BLaER1 treated with 17β-estradiol and CSF1 and Interleukin-3, amounts not matched to agents 10 nM and 100 nM (cell line): ENCODE data around the gene CCR3.
A peak's percentile ranks its signal among the peaks of the same experiment; 100 is the strongest.

Experiments
- H3K27ac ChIP-seq, 11 experiments: shearing (Covaris generic); formaldehyde crosslinking; 2 replicates each; pipeline ENCODE4 v1.8.1; 2022
- H3K27me3 ChIP-seq, 11 experiments: shearing (Covaris generic); formaldehyde crosslinking; 2 replicates each; pipeline ENCODE4 v1.8.1; 2022
- H3K36me3 ChIP-seq, 11 experiments: shearing (Covaris generic); formaldehyde crosslinking; 2 replicates each; pipeline ENCODE4 v1.8.1; 2022
- H3K4me1 ChIP-seq, 10 experiments: shearing (Covaris generic); formaldehyde crosslinking; 2 replicates each; pipeline ENCODE4 v1.8.1; 2022
- H3K4me2 ChIP-seq, 11 experiments: shearing (Covaris generic); formaldehyde crosslinking; 2 replicates each; pipeline ENCODE4 v1.8.1; 2022
- H3K4me3 ChIP-seq, 10 experiments: shearing (Covaris generic); formaldehyde crosslinking; 2 replicates each; pipeline ENCODE4 v1.8.1; 2022
- H3K9ac ChIP-seq, 11 experiments: shearing (Covaris generic); formaldehyde crosslinking; 2 replicates each; pipeline ENCODE4 v1.8.1; 2022
- H3K9me3 ChIP-seq, 11 experiments: shearing (Covaris generic); formaldehyde crosslinking; replicated peaks in 1 of 11; 2 replicates each; pipeline ENCODE4 v1.8.1; 2022
- H4K20me1 ChIP-seq, 11 experiments: shearing (Covaris generic); formaldehyde crosslinking; 2 replicates each; pipeline ENCODE4 v1.8.1; 2022
- Cebpa-rat ChIP-seq, 11 experiments: shearing (Covaris generic); IDR thresholded peaks; 2 replicates each; pipeline ENCODE4 v1.8.1; 2022

Gene CCR3

DNA sequence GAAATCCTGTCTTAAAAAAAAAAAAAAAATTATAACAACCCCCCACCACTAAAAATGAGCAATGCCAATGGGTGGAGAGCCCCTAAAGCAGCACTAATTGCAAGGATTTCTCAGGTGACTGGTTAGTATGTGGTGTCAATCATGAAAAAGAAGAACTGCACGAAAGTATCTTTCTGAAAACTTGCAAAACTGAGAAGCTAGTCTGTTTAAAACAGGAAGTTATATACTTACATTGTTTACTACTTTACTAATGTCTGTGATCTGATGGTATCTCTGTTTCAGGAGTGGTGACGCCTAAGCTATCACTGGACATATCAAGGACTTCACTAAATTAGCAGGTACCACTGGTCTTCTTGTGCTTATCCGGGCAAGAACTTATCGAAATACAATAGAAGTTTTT lies at the start of gene CCR3:
CCR3 (plus strand) TSS at position 341 of the 400 bp plus-strand sequence. CDS start 22,699 bp downstream, outside the sequence.
- H4K20me1 ChIP-seq, result no peaks in the 10 kb centered on the region
- TF ChIP-seq Cebpa-rat (IDR thresholded peaks at IDR 0.05), result no peak
- H3K36me3 ChIP-seq, result no peaks in the 10 kb centered on the region
- peak within 1 kb of the TSS in 5 of 11 experiments; percentile 31 to 85 (median 56); a peak in 10 of 22 replicates for H3K4me2 ChIP-seq
- peak within 1 kb of the TSS in 4 of 11 experiments; percentile 11 to 60 (median 53); a peak in 6 of 22 replicates for H3K27ac ChIP-seq
- peaks cover 0 to 49% (median 8%) of the 10 kb centered on the region in 10 experiments; a peak in 10 of 20 replicates for H3K4me1 ChIP-seq
- H3K9me3 ChIP-seq, result peaks cover 0 to 6% (median 0%) of the 10 kb centered on the region in 11 experiments; a peak in 1 of 22 replicates
- 0 out of 22 replicates have a peak within 1 kb of the TSS, but pooled peaks of 1 of the 11 experiments have one; percentile 5 for H3K9ac ChIP-seq
- H3K27me3 ChIP-seq, result no peaks in the 10 kb centered on the region
- no peak within 1 kb of the TSS for H3K4me3 ChIP-seq

DNA sequence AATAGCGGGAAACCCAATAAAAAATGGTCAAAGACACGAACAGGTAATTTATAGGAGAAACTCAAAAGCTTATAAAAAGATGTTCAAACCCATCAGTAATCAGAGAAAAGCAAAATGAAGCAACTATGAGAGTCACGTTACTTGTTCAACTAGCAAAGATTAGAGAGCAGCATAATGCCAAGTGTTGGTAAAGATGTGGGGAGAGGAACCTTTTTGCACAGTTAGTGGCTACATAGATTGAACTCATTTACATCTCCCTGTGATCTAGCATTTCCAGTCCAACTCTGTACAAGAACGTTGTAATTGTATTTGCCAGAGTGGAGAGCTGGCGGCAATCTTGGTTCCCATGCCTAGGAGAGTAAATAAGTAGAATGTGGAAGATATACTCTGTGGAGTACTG lies 49.3 kb upstream of the CCR3 start:
- Histone ChIP-seq H4K20me1 (no peaks in the 10 kb centered on the region), H3K4me3 (no peak overlapping the region; a peak in 1 of 20 replicates), H3K4me2 (peak overlapping the region in 2 of 11 experiments; percentile 48 to 49; a peak in 5 of 22 replicates), H3K27me3 (no peaks in the 10 kb centered on the region), H3K4me1 (peaks cover 13 to 62% (median 39%) of the 10 kb centered on the region in 10 experiments), H3K36me3 (peaks cover 0 to 30% (median 3%) of the 10 kb centered on the region in 11 experiments; a peak in 8 of 22 replicates), H3K27ac (peak overlapping the region in 10 of 11 experiments; percentile 0 to 89 (median 80); a peak in 16 of 22 replicates), H3K9me3 (peaks cover 26 to 64% (median 43%) of the 10 kb centered on the region in 11 experiments), H3K9ac (peak overlapping the region in 1 of 11 experiments; percentile 21; a peak in 2 of 22 replicates)
- no peak for TF ChIP-seq Cebpa-rat (IDR thresholded peaks at IDR 0.05)

DNA sequence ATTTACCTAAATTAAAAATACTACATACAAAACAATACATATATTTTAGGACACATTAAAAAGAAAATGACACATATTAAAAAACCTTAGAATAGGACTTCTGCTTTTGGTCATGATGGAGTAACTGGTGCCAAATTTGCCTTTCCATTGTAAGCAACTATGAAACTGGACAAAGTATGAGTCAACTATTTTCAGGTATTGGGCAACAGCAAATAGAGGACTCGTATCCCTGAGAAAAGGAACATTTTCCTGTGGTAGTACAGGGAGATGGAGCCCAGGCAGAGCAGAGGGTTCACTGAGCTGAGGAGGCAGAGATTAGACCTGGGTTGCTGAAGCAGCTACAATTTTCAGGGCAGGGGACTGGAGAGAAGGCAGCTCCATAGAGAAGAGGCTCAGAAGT lies 48.8 kb upstream of the CCR3 start:
- H3K4me2 ChIP-seq, result peak overlapping the region in 3 of 11 experiments; percentile 26 to 77 (median 48); a peak in 4 of 22 replicates
- peaks cover 8 to 57% (median 34%) of the 10 kb centered on the region in 10 experiments for H3K4me1 ChIP-seq
- H3K27me3 ChIP-seq, result no peaks in the 10 kb centered on the region
- H4K20me1 ChIP-seq, result no peaks in the 10 kb centered on the region
- peaks cover 0 to 35% (median 3%) of the 10 kb centered on the region in 11 experiments; a peak in 8 of 22 replicates for H3K36me3 ChIP-seq
- H3K4me3 ChIP-seq, result peak overlapping the region in 4 of 10 experiments; percentile 6 to 39 (median 16); a peak in 2 of 20 replicates
- H3K9me3 ChIP-seq, result peaks cover 26 to 68% (median 44%) of the 10 kb centered on the region in 11 experiments
- peak overlapping the region in 1 of 11 experiments; percentile 22; a peak in 2 of 22 replicates for H3K9ac ChIP-seq
- H3K27ac ChIP-seq, result peak overlapping the region in 10 of 11 experiments; percentile 25 to 89 (median 80); a peak in 18 of 22 replicates
- TF ChIP-seq Cebpa-rat (IDR thresholded peaks at IDR 0.05), result peak in 5 of 11 experiments; percentile 21 to 74 (median 51); a peak in 6 of 22 replicates

DNA sequence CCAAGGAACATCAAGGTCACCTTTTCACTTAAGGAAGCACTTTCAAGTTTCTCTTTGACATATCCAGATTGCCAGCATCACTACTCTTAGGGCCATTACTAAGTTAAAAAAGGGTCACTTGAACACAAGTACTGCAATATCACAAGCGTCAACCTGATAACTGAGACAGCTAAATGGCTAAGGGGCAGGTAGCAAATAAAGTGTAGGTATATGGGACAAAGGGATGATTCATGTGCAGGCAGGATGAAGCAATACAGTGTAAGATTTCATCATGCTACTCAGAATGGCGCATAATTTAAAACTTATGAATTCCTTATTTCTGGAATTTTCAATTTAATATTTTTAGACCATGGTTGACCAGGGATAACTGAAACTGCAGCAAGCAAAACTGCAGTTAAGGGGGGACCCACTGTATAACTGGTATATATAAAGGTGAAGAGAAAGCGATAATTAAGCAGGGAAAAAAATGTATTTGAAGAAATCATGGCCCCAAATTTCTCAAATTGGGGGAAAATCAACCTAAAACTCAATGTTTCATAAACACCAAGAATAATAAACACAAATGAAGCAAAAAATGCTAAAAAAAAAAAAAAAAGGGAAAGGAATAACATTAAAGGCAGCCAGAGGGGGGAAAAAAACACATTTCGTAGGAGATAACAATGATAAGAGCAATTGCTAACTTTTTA lies 47.2 kb upstream of the CCR3 start:
- H3K9ac ChIP-seq, result no peak overlapping the region
- H3K27ac ChIP-seq, result peak overlapping the region in 1 of 11 experiments; percentile 86; a peak in 2 of 22 replicates
- no peaks in the 10 kb centered on the region for H3K27me3 ChIP-seq
- H3K9me3 ChIP-seq, result peaks cover 26 to 78% (median 44%) of the 10 kb centered on the region in 11 experiments
- peaks cover 0 to 45% (median 20%) of the 10 kb centered on the region in 10 experiments; a peak in 18 of 20 replicates for H3K4me1 ChIP-seq
- peak in 1 of 11 experiments; percentile 17; a peak in 1 of 22 replicates for TF ChIP-seq Cebpa-rat (IDR thresholded peaks at IDR 0.05)
- H4K20me1 ChIP-seq, result peaks cover 0 to 5% (median 0%) of the 10 kb centered on the region in 11 experiments; a peak in 2 of 22 replicates
- peaks cover 0 to 49% (median 3%) of the 10 kb centered on the region in 11 experiments; a peak in 8 of 22 replicates for H3K36me3 ChIP-seq
- no peak overlapping the region for H3K4me2 ChIP-seq
- H3K4me3 ChIP-seq, result peak overlapping the region in 1 of 10 experiments; percentile 7; a peak in 1 of 20 replicates

DNA sequence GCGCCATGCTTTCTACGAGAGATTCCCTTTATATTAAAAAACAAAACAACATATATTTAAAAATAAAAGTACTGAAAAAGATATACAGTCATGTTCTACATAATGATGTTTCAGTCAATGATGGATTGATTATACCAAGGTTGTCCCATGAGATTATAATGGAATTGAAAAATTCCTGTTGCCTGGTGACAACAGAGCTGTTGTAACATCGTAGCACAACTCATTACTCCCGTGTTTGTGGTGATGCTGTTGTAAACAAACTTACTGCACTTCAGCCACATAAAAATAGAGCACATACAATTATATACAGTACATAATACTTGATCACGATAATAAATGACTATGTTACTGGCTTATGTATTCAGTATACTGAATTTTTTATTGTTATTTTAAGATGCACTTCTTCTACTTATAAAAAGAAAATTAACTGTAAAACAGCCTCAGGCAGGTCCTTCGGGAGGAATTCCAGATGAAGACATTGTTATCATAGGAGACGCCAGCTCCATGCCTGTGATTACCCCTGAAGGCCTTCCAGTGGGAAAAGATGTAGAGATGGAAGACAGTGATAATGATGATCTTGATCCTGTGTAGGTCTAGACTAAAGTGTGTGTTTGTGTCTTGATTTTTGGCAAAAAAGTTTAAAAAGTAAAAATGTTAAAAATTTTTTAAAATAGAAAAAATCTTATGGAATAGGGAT lies 45.9 kb upstream of the CCR3 start:
- H3K27ac ChIP-seq, result 0 out of 22 replicates have a peak overlapping the region, but pooled peaks of 1 of the 11 experiments have one; percentile 5
- H3K9me3 ChIP-seq, result peaks cover 26 to 75% (median 44%) of the 10 kb centered on the region in 11 experiments
- peaks cover 0 to 45% (median 11%) of the 10 kb centered on the region in 10 experiments; a peak in 18 of 20 replicates for H3K4me1 ChIP-seq
- H3K9ac ChIP-seq, result no peak overlapping the region
- H3K36me3 ChIP-seq, result peaks cover 0 to 63% (median 4%) of the 10 kb centered on the region in 11 experiments; a peak in 11 of 22 replicates
- no peak overlapping the region for H3K4me2 ChIP-seq
- peaks cover 0 to 18% (median 0%) of the 10 kb centered on the region in 11 experiments; a peak in 3 of 22 replicates for H4K20me1 ChIP-seq
- no peak overlapping the region for H3K4me3 ChIP-seq
- no peak for TF ChIP-seq Cebpa-rat (IDR thresholded peaks at IDR 0.05)
- no peaks in the 10 kb centered on the region for H3K27me3 ChIP-seq

DNA sequence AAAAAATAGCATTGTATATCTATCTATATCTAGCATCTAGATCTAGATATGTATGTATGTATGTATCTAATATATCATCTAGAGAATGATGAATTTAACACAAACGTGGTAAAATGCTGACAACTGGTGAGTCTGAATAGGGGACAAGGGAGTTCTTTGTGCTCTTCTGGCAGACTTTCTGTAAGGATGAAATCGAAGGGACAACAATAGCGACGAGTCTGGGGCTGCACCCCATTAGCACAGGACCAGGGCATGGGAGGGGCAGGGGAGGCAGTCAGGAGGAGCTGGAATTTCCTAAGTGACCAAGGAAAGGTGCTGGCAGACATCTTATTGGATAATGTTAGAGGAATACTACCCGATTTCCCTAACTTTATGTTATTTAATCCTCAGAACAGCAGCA lies 42.0 kb upstream of the CCR3 start:
- H4K20me1 ChIP-seq, result peaks cover 0 to 53% (median 0%) of the 10 kb centered on the region in 11 experiments; a peak in 4 of 22 replicates
- peaks cover 1 to 81% (median 15%) of the 10 kb centered on the region in 11 experiments; a peak in 19 of 22 replicates for H3K9me3 ChIP-seq
- peaks cover 0 to 87% (median 15%) of the 10 kb centered on the region in 11 experiments; a peak in 13 of 22 replicates for H3K36me3 ChIP-seq
- peak overlapping the region in 3 of 11 experiments; percentile 9 to 40 (median 23); a peak in 5 of 22 replicates for H3K27ac ChIP-seq
- TF ChIP-seq Cebpa-rat (IDR thresholded peaks at IDR 0.05), result no peak
- H3K4me2 ChIP-seq, result peak overlapping the region in 2 of 11 experiments; percentile 3 to 99; a peak in 2 of 22 replicates
- peaks cover 0 to 56% (median 3%) of the 10 kb centered on the region in 10 experiments; a peak in 10 of 20 replicates for H3K4me1 ChIP-seq
- H3K9ac ChIP-seq, result peak overlapping the region in 1 of 11 experiments; percentile 18; a peak in 2 of 22 replicates
- no peak overlapping the region for H3K4me3 ChIP-seq
- H3K27me3 ChIP-seq, result no peaks in the 10 kb centered on the region

DNA sequence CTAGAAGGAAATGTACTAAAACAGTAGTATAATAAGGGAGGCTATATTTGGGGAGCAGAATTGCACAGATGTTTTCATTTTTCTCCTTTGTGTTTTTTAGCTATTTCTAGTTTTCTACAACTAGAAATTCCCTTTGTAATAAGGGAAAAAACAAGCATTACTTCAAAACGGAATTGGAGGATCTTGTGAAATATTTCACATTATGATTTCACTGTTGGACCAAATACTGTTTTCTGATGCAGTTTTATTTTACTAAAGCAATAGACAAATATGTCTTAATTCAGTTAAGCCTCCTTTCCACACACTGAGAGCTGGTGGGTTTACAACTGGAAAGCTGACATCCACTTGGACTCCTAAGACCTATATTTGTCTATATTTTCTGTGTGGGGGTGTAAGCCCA lies 41.5 kb upstream of the CCR3 start:
- no peak for TF ChIP-seq Cebpa-rat (IDR thresholded peaks at IDR 0.05)
- Histone ChIP-seq H3K4me3 (peak overlapping the region in 1 of 10 experiments; percentile 11; a peak in 1 of 20 replicates), H3K9me3 (peaks cover 0 to 76% (median 9%) of the 10 kb centered on the region in 11 experiments; a peak in 11 of 22 replicates), H4K20me1 (peaks cover 0 to 53% (median 0%) of the 10 kb centered on the region in 11 experiments; a peak in 4 of 22 replicates), H3K4me1 (peaks cover 0 to 62% (median 6%) of the 10 kb centered on the region in 10 experiments; a peak in 10 of 20 replicates), H3K27me3 (no peaks in the 10 kb centered on the region), H3K27ac (peak overlapping the region in 2 of 11 experiments; percentile 18 to 25; a peak in 3 of 22 replicates), H3K9ac (peak overlapping the region in 2 of 11 experiments; percentile 3 to 24; a peak in 2 of 22 replicates), H3K4me2 (peak overlapping the region in 4 of 11 experiments; percentile 38 to 99 (median 96); a peak in 7 of 22 replicates), H3K36me3 (peaks cover 0 to 93% (median 15%) of the 10 kb centered on the region in 11 experiments; a peak in 13 of 22 replicates)
